GM12872 (cell line): ENCODE results near the gene NXN.

Source experiments
- TF ChIP-seq, protein P1 (sequence below): IDR thresholded peaks from 3 replicates; pipeline ENCODE4 v1.5.1; 2011; ENCODE audit warnings: low read depth, mild to moderate bottlenecking, low read length, moderate library complexity; ENCODE audit not compliant: insufficient read depth

NXN gene

DNA sequence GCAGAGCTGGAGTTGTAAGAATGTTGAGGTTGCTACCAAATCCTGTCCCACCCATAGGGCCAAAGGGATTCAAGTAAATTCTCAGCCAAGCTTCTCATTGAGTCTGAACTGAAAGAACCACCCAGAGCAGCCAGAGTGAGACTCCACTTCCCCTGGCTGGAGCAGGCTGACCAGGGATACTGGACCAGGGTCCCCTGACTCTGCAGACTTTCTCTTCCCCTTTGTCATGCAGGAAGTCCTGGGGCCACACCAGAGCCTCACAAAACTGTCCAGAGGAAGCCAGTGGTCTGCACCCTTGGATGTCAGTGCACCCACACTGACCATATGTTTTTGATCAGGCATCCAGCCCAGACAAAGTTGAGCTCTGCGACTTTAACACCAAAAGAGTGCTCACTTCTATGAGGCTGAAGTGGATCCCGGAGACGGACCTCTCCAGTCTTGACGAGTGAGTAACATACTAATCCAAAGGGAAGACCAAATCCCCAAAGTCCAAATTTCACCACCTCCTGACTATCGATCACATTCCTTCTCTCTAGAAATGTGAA is 4.1 kb downstream of the NXN start:
- TF ChIP-seq, protein P1, sequence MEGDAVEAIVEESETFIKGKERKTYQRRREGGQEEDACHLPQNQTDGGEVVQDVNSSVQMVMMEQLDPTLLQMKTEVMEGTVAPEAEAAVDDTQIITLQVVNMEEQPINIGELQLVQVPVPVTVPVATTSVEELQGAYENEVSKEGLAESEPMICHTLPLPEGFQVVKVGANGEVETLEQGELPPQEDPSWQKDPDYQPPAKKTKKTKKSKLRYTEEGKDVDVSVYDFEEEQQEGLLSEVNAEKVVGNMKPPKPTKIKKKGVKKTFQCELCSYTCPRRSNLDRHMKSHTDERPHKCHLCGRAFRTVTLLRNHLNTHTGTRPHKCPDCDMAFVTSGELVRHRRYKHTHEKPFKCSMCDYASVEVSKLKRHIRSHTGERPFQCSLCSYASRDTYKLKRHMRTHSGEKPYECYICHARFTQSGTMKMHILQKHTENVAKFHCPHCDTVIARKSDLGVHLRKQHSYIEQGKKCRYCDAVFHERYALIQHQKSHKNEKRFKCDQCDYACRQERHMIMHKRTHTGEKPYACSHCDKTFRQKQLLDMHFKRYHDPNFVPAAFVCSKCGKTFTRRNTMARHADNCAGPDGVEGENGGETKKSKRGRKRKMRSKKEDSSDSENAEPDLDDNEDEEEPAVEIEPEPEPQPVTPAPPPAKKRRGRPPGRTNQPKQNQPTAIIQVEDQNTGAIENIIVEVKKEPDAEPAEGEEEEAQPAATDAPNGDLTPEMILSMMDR = no peak

DNA sequence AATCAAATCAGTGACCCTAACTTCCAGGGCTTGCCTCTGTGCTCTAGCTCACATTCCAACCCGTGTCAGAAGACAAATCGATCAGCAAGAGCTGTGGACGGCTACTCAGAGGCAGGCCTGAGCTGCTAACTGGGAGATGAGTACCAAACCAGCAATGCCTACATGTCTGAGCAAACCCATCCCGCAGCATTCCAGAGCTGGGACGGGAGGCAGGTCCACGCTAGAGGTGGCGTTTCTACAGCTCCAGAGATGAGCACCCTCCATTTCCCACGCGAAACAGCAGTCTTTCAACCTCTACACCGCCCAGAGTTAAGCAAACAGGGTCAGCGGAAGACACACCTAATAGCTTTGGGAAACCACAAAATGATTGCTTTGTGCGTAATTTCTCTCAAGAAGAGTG is 6.5 kb downstream of the NXN start:
- TF ChIP-seq, protein P1 = no peak

DNA sequence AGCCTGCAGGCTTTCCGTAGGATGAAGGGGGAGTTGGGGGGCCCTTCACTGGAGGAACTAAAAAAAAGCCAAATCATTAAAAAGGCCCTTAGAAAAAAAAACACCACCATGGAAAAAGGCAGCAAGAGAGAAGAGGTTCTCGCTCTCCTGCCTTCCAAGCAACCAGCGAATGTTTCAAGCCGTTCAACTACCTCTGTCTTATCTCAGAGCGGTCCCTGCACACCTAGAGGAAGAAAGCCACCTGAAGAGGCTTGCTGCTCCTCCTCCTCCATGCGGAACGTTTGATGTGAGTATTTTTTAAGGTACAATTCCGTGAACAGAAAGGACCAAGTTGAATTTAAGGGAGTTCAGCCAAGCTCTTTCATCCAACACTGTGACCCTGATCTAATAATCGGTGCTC is 9.2 kb downstream of the NXN start:
- TF ChIP-seq, protein P1 = no peak

DNA sequence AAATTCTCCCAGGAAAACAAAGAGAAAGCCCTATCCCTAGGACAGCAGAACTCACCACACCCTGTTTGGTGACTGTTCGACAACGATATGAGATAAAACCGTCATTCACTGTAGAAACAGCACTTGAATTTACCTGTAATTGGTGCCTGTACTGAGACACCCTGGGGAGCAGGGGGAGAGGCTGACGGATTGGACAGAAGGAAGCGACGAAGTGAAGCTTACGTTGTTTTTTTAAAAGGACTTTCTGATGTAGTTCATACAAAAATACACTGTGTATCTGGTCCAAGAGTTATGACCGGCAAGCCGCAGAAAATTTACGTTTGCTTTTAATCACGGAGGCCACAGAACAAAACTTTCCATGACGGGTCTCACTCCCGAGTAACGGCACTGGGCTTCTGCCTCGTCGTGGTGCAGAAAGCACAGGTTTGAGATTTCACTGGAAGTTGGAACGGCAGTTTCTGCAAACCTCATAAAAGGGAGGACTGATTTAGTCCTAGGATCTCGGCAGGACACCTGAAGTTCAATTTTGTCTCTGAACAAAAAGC is 9.7 kb downstream of the NXN start:
- TF ChIP-seq, protein P1 = no peak

DNA sequence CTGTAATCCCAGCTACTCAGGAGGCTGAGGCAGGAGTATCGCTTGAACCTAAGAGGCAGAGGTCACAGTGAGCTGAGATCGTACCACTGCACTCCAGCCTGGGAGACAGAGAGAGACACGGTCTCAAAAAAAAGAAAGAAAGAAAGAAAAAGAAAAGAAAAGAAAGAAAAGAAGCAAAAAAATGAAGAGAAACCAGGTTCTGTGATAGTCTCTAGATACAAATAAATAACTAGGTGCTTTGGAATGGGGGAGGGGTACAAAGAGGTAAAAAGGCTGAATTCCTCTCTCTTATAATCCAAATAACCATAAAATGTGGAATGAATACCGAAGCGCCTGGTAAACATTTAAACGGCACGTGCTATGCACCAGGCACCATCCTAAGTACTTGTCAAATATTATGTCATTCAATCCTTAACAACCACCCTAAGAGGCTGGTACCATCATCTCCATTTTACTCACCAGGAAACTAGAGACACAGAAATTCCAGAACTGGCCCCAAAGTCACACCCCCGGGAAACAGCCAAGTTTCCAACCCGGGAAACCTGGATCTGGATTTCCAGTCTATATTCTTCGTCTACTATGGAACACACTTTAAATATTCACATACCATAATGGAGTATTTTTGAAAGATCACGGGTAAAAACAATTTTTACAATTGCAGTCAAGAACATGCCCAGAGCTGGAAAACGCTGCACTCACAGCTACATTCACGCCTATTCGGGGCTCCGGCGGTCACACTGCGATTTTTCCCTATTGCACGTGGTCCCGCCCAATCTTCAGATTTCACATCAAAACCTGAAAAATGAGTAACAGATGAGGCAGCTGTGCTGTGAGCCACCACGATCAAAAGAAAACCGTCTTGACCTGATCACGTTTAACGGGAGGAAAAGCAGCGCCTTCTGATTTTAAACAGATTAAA is 10.5 kb downstream of the NXN start:
- TF ChIP-seq, protein P1 = no peak

DNA sequence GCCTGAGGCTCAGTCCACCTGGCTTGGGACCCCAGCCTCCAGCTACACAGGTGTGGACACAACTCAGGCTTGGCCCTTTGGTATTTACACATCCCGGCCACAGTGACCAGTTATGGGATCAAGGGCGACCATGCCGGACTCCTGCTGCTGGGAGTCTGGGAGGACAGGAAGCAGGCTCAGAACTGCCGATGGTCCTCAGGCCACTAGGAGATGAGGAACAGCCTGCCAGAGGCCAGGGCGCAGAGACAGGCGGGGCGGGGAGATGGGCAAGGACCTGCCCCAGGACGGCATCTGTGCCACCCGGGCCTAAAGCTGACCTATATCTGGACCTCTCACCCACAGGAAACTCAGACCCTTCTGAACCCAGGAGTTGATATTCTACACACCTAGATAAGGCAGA is 12.5 kb downstream of the NXN start:
- TF ChIP-seq, protein P1 = no peak

DNA sequence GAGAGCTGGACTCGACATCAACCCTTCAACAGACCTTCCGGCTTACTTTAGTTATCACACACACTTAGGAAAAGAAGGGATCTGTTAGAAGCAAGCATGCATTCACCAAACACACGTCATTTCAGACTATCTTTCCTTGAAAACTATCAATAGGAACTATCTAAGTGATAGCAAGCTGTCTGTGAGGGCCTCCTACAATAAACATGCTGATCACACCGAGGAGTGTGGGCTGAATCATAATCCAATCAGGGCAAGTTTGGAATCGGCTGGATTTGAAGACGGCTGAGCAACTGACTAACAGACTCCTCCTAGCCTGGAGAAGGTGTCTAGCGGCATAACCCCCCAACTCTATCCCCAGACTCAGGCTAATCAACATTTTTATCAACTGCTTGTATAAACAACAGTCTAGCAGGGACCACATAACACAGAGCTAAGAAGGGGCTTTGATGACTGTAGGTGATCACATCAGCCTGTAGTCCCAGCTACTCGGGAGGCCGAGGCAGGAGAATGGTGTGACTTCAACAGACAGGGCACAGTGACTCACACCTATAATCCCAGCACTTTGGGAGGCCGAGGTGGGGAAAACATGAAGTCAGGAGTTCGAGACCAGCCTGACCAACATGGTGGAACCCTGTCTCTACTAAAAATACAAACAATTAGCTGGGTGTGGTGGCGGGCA is 14.1 kb downstream of the NXN start:
- TF ChIP-seq, protein P1 = no peak
